DOHH2 (cell line): ENCODE results near the gene FAM53B.

Experiments used
- CTCF ChIP-seq: fragments of 200-600 bp; sonication (generic); IDR thresholded peaks from one replicate; pipeline ENCODE4 v1.5.1; 2014; ENCODE audit warnings: antibody characterized with exemption, mild to moderate bottlenecking, low read depth, low read length; ENCODE audit not compliant: poor library complexity, severe bottlenecking
- EZH2phosphoT487 ChIP-seq: fragments of 200-600 bp; sonication (generic); IDR thresholded peaks from 2 replicates; pipeline ENCODE4 v1.6.1; 2017; ENCODE audit warnings: borderline replicate concordance, mild to moderate bottlenecking, antibody characterized with exemption, low read length, moderate library complexity, mixed read lengths

DNA sequence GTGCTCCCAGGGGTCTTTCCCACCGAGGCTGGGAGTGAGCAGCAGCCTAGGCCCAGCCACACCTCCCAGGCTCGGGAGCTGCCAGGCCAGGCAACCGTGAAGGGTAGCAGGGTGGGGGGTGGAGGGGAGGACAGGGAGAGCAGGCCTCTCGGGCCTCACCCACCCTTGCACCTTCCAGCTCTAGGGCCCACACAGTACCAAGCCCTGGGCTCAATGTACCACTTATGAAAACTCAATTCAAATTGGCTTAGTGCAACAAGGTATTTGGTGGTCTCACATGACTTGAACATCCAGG, 127.4 kb downstream of the FAM53B start:
- TF ChIP-seq CTCF (no peak), EZH2phosphoT487 (no peak)
